ENCODE data around the gene VPS13C.
"Not testable (repeated sequence)": the region's sequence is repeated elsewhere in the genome, so short reads cannot be mapped to it uniquely, and the experiment has no call there.

Gene VPS13C

GRCh38 chr15:62047282-62047827 lies 12.9 kb downstream of the VPS13C start:
- no peak for DNase-seq (ENCODE audit: low spot score)

DNA sequence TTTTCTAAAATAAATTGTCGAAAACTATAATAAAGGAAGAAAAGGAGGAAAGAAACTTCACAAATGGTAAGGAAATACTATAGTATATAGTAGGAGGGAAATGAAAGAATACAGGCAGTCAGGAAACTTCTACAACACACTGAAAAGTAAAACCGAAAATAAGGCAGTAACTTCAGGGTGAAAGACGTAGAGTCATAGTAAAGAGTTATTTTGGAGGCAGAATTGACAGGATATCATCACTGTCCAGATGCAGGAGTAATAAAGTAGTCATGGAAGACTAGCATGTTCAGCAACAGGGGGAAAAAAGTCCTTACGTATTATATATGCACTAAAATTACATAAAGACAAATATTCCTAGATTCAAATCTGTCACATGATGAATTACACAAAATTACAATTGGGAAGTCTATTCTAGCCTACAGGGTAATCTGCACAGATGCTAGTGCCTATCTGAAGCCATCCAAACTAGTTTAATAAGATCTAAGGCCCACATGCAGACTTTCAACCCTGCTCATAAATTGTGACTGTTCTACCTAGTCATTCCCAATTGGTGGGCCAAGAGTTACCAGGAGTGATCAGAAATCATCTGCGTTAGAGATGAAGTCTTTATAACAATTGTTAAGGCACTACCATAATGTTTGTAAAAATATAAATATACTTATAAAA lies 14.0 kb downstream of the VPS13C start:
- DNase-seq (ENCODE audit: low spot score) = peak; percentile 31

- DNase-seq (ENCODE audit: low spot score) = no peak
Observed at GRCh38 chr15:62035256-62035924, 24.9 kb downstream of the VPS13C start.

DNA sequence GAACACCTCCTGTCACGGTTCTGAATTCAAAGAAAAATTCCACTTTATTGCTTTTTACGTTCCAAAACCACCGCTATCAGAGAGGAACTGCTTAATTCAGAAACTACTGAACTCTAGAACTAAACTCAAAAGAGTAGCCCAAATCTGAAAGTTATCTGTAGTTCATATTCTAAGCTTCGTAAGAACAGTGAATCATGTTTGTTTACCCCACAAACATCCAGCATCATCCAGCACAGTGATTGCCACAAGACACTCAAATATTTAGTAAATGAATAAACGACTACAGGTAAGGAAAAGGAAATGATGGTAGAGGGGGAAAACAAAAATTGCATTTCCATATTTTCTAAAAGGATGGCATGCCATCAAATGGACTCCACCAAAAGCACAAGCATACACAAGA lies 32.3 kb downstream of the VPS13C start:
- no peak for DNase-seq (ENCODE audit: low spot score)

- DNase-seq (ENCODE audit: low spot score) = no peak
Observed at GRCh38 chr15:62027263-62027565, 33.0 kb downstream of the VPS13C start.

DNA sequence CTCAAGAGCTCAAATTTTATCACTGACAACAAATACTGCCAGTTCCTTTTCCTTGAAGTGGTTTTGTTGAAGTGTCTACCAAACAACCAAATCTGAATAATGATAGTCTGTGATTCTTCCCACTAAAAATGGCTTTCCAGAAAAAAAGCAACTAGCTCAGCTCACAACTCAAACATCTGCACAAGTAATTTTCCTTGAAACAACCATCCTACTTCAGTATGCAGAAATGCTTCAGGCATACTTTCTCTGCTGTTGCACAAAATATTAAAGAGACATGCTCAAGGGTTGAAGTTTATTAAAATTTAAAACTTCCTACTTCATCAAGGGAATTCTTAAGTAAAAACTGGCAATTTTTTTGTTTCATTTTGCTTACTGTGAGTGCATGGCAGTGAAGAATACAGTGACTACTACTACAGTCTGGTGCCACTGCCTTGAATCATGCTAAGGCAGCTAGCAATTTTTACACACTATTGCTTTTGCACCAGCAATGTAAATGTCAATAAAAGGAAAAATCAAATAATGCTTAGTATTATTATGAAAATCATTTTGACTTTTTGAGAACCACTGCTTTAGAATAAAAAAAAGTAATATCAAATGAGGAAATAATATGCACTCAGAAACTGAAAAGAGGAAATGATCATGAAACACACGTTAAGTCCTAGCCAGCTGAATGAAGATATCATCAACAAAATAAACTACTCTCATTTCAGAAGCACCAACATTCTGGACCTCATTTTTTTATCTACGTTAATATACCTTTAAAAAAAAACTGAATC lies 33.6 kb downstream of the VPS13C start:
- DNase-seq (ENCODE audit: low spot score) = no peak

GRCh38 chr15:62021991-62022600 lies 38.2 kb downstream of the VPS13C start:
- DNase-seq (ENCODE audit: low spot score) = no peak

- DNase-seq (ENCODE audit: low spot score) = no peak
Observed at GRCh38 chr15:62020576-62021160, 39.6 kb downstream of the VPS13C start.

- not testable (repeated sequence) for DNase-seq (ENCODE audit: low spot score)
Observed at GRCh38 chr15:62005354-62005753, 54.9 kb downstream of the VPS13C start.

DNA sequence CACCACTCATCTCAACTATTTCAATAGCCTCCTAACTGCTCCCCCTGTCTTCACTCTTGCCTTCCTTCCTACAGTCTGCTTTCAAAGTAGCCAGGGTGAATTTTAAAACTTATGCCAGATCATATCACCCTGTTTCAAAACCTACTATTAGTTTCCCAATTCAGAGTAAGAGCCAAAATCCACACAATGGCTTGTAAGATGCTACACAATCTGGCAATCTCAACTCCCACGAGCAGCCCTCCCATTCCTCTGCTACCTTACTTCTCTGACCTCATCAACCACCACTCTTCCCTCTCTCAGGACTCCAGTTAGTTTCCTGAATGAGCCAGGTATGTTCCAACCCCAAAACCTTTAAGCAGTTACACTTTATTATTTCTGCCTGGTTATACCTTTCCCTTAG lies 62.5 kb downstream of the VPS13C start:
- DNase-seq (ENCODE audit: low spot score) = no peak

GRCh38 chr15:61996056-61996635 lies 64.1 kb downstream of the VPS13C start:
- no peak for DNase-seq (ENCODE audit: low spot score)

DNA sequence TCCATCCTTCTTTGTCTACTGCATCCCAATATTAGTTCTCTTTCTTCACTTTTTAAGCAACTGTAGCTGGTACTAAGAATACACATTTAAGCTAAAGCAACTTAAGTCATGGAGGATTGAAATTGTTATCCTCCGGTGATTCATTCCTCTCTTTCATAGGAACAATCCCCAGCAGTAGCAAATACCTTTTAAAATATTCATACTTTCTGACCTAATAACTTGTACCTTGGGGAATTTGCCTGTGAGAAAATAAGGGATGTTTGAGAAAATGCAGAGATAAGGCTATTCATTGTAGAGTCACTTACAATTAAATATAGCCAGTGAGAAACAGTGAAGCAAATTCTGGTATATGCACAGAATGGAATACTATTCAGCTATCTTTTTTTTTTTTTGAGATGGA lies 66.0 kb downstream of the VPS13C start:
- DNase-seq (ENCODE audit: low spot score) = no peak

DNA sequence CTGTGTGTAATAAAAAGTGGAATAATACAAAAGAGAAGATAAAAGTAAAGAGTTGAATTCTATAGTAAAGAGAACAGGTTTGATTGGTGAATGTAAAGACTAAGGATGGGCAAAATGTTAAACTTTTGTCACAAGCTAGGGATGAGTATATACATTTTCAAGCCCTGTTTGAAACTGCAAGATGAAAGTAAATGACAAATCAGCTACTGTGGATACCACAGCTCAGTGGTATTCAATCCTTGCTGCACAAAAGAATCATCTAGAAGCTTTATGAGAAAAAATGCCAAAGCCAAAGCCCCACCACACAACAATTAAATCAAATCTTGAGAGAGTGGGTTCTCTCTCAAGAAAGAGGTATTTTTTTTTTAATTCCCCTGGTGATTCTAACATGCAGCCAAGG lies 67.7 kb downstream of the VPS13C start:
- DNase-seq (ENCODE audit: low spot score) = no peak

GRCh38 chr15:61989667-61990066 lies 70.6 kb downstream of the VPS13C start:
- no peak for DNase-seq (ENCODE audit: low spot score)

GRCh38 chr15:61987824-61988223 lies 72.4 kb downstream of the VPS13C start:
- DNase-seq (ENCODE audit: low spot score) = no peak

GRCh38 chr15:61983081-61983480 lies 77.2 kb downstream of the VPS13C start:
- DNase-seq (ENCODE audit: low spot score) = no peak

DNA sequence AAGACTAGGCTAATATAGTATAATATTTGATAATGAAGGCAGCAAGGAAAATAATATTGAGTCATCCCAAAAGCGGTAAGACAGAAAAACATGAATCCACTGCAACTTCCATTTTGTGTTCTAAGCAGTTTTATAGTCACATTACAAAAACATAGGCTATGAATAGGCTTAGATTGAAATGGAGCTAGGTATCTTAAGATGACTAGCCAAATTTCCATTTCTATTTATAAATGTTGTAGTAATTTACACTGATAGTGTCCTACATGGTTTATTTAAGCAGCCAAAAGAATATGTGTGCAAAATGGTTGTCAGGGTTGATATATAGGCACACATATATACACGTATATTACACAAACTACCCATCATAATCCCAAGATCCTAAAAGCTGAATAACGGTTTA lies 82.0 kb downstream of the VPS13C start:
- no peak for DNase-seq (ENCODE audit: low spot score)

- DNase-seq (ENCODE audit: low spot score) = no peak
Observed at GRCh38 chr15:61974759-61975158, 85.5 kb downstream of the VPS13C start.

- DNase-seq (ENCODE audit: low spot score) = no peak
Observed at GRCh38 chr15:61974118-61974517, 86.1 kb downstream of the VPS13C start.

GRCh38 chr15:61951949-61952348 lies 108.3 kb downstream of the VPS13C start:
- no peak for DNase-seq (ENCODE audit: low spot score)

DNA sequence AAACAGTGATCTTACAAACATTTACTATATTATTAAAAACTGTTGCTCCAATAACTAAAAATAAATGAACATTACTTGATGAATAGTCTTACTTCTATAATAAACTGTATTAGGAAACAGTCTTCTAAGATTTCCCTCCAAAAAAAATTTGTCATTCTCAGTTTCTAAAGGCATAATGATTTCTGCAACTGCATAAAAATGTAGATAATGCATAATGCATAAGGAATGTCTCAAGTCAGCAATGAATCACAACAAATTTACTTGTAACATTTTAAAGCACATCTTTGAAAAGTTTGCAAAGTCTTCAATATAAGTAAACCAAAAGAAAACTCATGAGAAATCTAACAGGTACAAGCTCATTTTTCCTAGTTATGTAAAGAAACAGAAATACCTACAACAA lies 113.5 kb downstream of the VPS13C start:
- no peak for DNase-seq (ENCODE audit: low spot score)

GRCh38 chr15:61943992-61944391 lies 116.3 kb downstream of the VPS13C start:
- no peak for DNase-seq (ENCODE audit: low spot score)
